ENCODE measurements around the gene MLC1. TPM values are rescaled to one million over a fixed set of nuclear protein-coding genes. Genes with fewer than 3 reads are reported as not detected.

Gene MLC1
- total RNA-seq, 4 donors from 2014 or later: 0.42 TPM; not detected in 3

- Histone ChIP-seq H3K4me3 (no peak overlapping the region), H3K36me3 (no peaks in the 10 kb centered on the region), H3K9me3 (no peaks in the 10 kb centered on the region), H3K4me1 (no peaks in the 10 kb centered on the region), H3K27me3 (peaks cover 8 to 32% (median 25%) of the 10 kb centered on the region in 3 donors), H3K27ac (no peak overlapping the region)
- DNase-seq: no peak
- in situ Hi-C loops (cut with MboI; ENCODE audit: low sequenced_read_pairs in 4 of 4): no loop called here
- TF ChIP-seq POLR2A (IDR thresholded peaks at IDR 0.05): no peak
- no peak for TF ChIP-seq CTCF (IDR thresholded peaks at IDR 0.05 in 4 of 5, conservative IDR thresholded peaks at IDR 0.05 in 1 of 5)
- ATAC-seq: no peak
- intact Hi-C loops (cut with DNase I; ENCODE audit: low total_unique reads): no loop called here
These were observed 62.9 kb downstream of the MLC1 start for GRCh38 chr22:50022171-50022819.

GRCh38 chr22:50020606-50021005, 64.6 kb downstream of the MLC1 start:
- in situ Hi-C loops (cut with MboI; ENCODE audit: low sequenced_read_pairs in 4 of 4) (no loop called here), intact Hi-C loops (cut with DNase I; ENCODE audit: low total_unique reads) (no loop called here)
- TF ChIP-seq POLR2A (IDR thresholded peaks at IDR 0.05): no peak
- no peak for TF ChIP-seq CTCF (IDR thresholded peaks at IDR 0.05 in 4 of 5, conservative IDR thresholded peaks at IDR 0.05 in 1 of 5)
- no peak for ATAC-seq
- no peaks in the 10 kb centered on the region for H3K9me3 ChIP-seq
- H3K4me3 ChIP-seq: no peak overlapping the region
- no peak overlapping the region for H3K27ac ChIP-seq
- H3K4me1 ChIP-seq: no peaks in the 10 kb centered on the region
- H3K27me3 ChIP-seq: peaks cover 23 to 41% (median 39%) of the 10 kb centered on the region in 3 donors
- H3K36me3 ChIP-seq: no peaks in the 10 kb centered on the region
- DNase-seq: no peak

- H3K27ac ChIP-seq: no peak overlapping the region
- intact Hi-C loops (cut with DNase I; ENCODE audit: low total_unique reads) (no loop called here), in situ Hi-C loops (cut with MboI; ENCODE audit: low sequenced_read_pairs in 4 of 4) (no loop called here)
- TF ChIP-seq POLR2A (IDR thresholded peaks at IDR 0.05) (no peak), CTCF (IDR thresholded peaks at IDR 0.05 in 4 of 5, conservative IDR thresholded peaks at IDR 0.05 in 1 of 5) (no peak)
- H3K4me3 ChIP-seq: no peak overlapping the region
- no peaks in the 10 kb centered on the region for H3K9me3 ChIP-seq
- no peak for ATAC-seq
- H3K36me3 ChIP-seq: no peaks in the 10 kb centered on the region
- H3K27me3 ChIP-seq: peaks cover 25 to 43% (median 37%) of the 10 kb centered on the region in 3 donors
- no peak for DNase-seq
- no peaks in the 10 kb centered on the region for H3K4me1 ChIP-seq
These were observed 65.9 kb downstream of the MLC1 start for GRCh38 chr22:50019316-50019715.

GRCh38 chr22:50018608-50019285, 66.5 kb downstream of the MLC1 start:
- no peak overlapping the region for H3K4me3 ChIP-seq
- H3K27ac ChIP-seq: no peak overlapping the region
- no peaks in the 10 kb centered on the region for H3K36me3 ChIP-seq
- DNase-seq: no peak
- H3K27me3 ChIP-seq: peaks cover 29 to 44% (median 41%) of the 10 kb centered on the region in 3 donors
- H3K9me3 ChIP-seq: no peaks in the 10 kb centered on the region
- no peak for TF ChIP-seq CTCF (IDR thresholded peaks at IDR 0.05 in 4 of 5, conservative IDR thresholded peaks at IDR 0.05 in 1 of 5)
- TF ChIP-seq POLR2A (IDR thresholded peaks at IDR 0.05): no peak
- intact Hi-C loops (cut with DNase I; ENCODE audit: low total_unique reads) (no loop called here), in situ Hi-C loops (cut with MboI; ENCODE audit: low sequenced_read_pairs in 4 of 4) (no loop called here)
- H3K4me1 ChIP-seq: no peaks in the 10 kb centered on the region
- ATAC-seq: no peak
